NCI-H2196 (cell line): ENCODE measurements around the gene B9D2.
A peak's percentile ranks its signal among the peaks of the same experiment; 100 is the strongest.
"Not testable (repeated sequence)": the region's sequence is repeated elsewhere in the genome, so short reads cannot be mapped to it uniquely, and the experiment has no call there.

Source experiments
- DNase-seq: peaks from one replicate; lab custom pipeline; 2025; ENCODE audit not compliant: unreplicated experiment; lab: John Stamatoyannopoulos, UW

Gene B9D2

GRCh38 chr19:41391618-41392017 is 27.7 kb upstream of the B9D2 start:
- DNase-seq, result no peak

- no peak for DNase-seq
Observed at GRCh38 chr19:41386442-41386841, 22.5 kb upstream of the B9D2 start.

GRCh38 chr19:41384351-41384750 is 20.4 kb upstream of the B9D2 start:
- DNase-seq, result no peak

- not testable (repeated sequence) for DNase-seq
Observed at GRCh38 chr19:41381536-41381935, 17.6 kb upstream of the B9D2 start.

GRCh38 chr19:41377977-41378709 is 14.2 kb upstream of the B9D2 start:
- no peak for DNase-seq

GRCh38 chr19:41376998-41377365 is 13.0 kb upstream of the B9D2 start:
- no peak for DNase-seq

- no peak for DNase-seq
Observed at GRCh38 chr19:41376241-41376997, 12.5 kb upstream of the B9D2 start, which contains the start of gene TMEM91. Gene TMEM91 (plus strand): TSS chr19:41376533. CDS start chr19:41378310, 1,777 bp downstream.

- peak; percentile 91 for DNase-seq
Observed at GRCh38 chr19:41373993-41374392, 10.0 kb upstream of the B9D2 start.

- DNase-seq, result no peak
Observed at GRCh38 chr19:41372501-41372900, 8.6 kb upstream of the B9D2 start.

GRCh38 chr19:41371541-41371940 is 7.6 kb upstream of the B9D2 start:
- no peak for DNase-seq

- DNase-seq, result not testable (repeated sequence)
Observed at GRCh38 chr19:41371119-41371518, 7.2 kb upstream of the B9D2 start.

GRCh38 chr19:41369769-41370168 is 5.8 kb upstream of the B9D2 start:
- no peak for DNase-seq

- no peak for DNase-seq
Observed at GRCh38 chr19:41367848-41368301, 3.9 kb upstream of the B9D2 start.

- no peak for DNase-seq
Observed at GRCh38 chr19:41366089-41366488, 2.1 kb upstream of the B9D2 start.

- DNase-seq, result no peak
Observed at GRCh38 chr19:41364524-41365391, 809 bp upstream of the B9D2 start.

- DNase-seq, result no peak
Observed at GRCh38 chr19:41363371-41363752, 587 bp downstream of the B9D2 start.

GRCh38 chr19:41362143-41362847 is 1.7 kb downstream of the B9D2 start:
- DNase-seq, result peak; percentile 7

GRCh38 chr19:41359741-41360140 is 4.2 kb downstream of the B9D2 start:
- DNase-seq, result no peak

GRCh38 chr19:41357746-41358145 is 6.2 kb downstream of the B9D2 start:
- no peak for DNase-seq

GRCh38 chr19:41356984-41357739 is 6.8 kb downstream of the B9D2 start:
- DNase-seq, result no peak
